IMR-90 (cell line): ENCODE results near the gene DPF3.

Experiments
- CEBPB ChIP-seq: IDR thresholded peaks from 2 replicates; pipeline ENCODE4 v1.6.1; 2012; ENCODE audit warnings: low read depth, low read length, improper control_type of control experiment
- CTCF ChIP-seq: conservative IDR thresholded peaks from 2 replicates; pipeline ENCODE4 v1.5.1; 2012; ENCODE audit warnings: mild to moderate bottlenecking, low read depth, low read length, improper control_type of control experiment
- ELK1 ChIP-seq: fragments of 150-350 bp; IDR thresholded peaks from 2 replicates; pipeline ENCODE4 v1.6.1; 2016; ENCODE audit warnings: low read depth, mild to moderate bottlenecking, low read length, moderate library complexity, borderline replicate concordance
- NFE2L2 ChIP-seq: fragments of 150-350 bp; IDR thresholded peaks from 2 replicates; pipeline ENCODE4 v1.6.1; 2016; ENCODE audit warnings: low read depth, mild to moderate bottlenecking, low read length
- POLR2A ChIP-seq: IDR thresholded peaks from 2 replicates; pipeline ENCODE4 v1.6.1; 2012; ENCODE audit warnings: mild to moderate bottlenecking, low read depth, low read length
- SMC3 ChIP-seq: fragments of 150-350 bp; IDR thresholded peaks from 2 replicates; pipeline ENCODE4 v1.6.1; 2016; ENCODE audit warnings: low read depth, mild to moderate bottlenecking, antibody characterized with exemption, low read length, moderate library complexity

DNA sequence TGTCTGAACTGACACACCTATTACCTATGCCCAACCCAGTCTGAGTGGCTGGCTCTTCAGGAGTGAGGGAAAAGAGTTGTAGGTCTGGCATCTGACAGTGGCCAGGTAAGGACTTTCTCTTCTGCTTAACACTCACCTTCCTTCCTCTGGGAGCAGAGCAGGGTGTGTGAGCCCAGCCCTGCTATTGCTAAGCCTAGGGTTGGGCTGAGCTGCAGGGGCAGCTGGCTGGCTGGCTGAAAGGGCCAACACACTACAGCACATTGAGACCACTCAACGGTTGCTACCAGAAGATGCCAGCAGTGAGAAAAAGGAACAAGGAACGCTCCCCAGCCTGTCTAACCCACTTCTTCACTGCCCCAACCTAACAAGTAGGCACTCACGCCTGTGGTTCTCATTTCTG lies 201.2 kb downstream of the DPF3 start:
- TF ChIP-seq SMC3 (no peak), ELK1 (no peak), CTCF (no peak), POLR2A (no peak), CEBPB (no peak), NFE2L2 (no peak)
